ENCODE data around the gene MMP19. TPM values are rescaled to one million over a fixed set of nuclear protein-coding genes. Genes with fewer than 3 reads are reported as not detected.
A peak's percentile ranks its signal among the peaks of the same experiment; 100 is the strongest.

MMP19 gene
- total RNA-seq, 2 donors from 2014 or later, result 2.1 to 2.7 TPM

DNA sequence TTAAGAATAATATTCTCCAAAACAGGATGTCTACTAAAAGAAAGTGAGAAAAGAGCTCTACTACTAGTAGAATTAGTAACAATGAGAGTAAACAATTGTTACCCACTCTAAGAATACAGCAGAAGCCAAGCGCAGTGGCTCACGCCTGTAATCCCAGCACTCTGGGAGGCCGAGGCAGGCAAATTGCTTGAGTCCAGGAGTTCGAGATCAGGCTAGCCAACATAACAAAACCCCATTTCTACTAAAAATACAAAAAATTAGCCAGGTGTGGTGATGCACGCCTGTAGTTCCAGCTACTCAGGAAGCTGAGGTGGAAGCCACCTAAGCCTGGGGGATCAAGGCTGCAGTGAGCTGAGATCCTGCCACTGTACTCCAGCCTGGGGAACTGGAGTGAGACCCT, 18.0 kb downstream of the MMP19 start:
- Histone ChIP-seq H3K27me3 (no peaks in the 10 kb centered on the region), H3K9ac (ENCODE audit: low read depth in 2 of 2, low read length in 2 of 2) (no peak overlapping the region), H3K27ac (no peak overlapping the region), H3K36me3 (no peaks in the 10 kb centered on the region), H3K4me1 (no peaks in the 10 kb centered on the region), H3K9me3 (no peaks in the 10 kb centered on the region), H3K4me3 (no peak overlapping the region)
- intact Hi-C loops (cut with DNase I), result no loop called here
- no peak for TF ChIP-seq CTCF (IDR thresholded peaks at IDR 0.05)
- DNase-seq, result no peak

DNA sequence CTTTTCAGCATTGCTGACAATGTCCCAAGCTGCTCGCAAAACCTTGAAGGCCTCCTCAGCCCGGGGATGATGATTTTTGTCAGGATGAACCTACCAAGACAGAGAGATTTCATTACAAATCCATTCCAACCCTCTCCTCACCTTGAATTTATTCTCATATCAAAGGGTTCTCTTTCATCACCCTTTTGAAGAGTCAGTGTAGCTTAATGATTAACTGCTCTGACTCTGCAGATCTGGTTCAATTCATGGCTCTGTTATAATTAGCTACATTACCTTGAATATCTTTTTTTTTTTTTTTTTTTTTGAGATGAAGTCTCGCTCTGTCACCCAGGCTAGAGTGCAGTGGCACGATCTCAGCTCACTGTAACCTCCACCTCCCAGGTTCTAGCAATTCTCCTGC, 19.3 kb downstream of the MMP19 start:
- Histone ChIP-seq H3K4me1 (peaks cover 7% of the 10 kb centered on the region), H3K9me3 (no peaks in the 10 kb centered on the region), H3K4me3 (no peak overlapping the region), H3K9ac (ENCODE audit: low read depth in 2 of 2, low read length in 2 of 2) (no peak overlapping the region), H3K36me3 (no peaks in the 10 kb centered on the region), H3K27me3 (no peaks in the 10 kb centered on the region), H3K27ac (no peak overlapping the region)
- intact Hi-C loops (cut with DNase I), result no loop called here
- no peak for DNase-seq
- TF ChIP-seq CTCF (IDR thresholded peaks at IDR 0.05), result no peak

DNA sequence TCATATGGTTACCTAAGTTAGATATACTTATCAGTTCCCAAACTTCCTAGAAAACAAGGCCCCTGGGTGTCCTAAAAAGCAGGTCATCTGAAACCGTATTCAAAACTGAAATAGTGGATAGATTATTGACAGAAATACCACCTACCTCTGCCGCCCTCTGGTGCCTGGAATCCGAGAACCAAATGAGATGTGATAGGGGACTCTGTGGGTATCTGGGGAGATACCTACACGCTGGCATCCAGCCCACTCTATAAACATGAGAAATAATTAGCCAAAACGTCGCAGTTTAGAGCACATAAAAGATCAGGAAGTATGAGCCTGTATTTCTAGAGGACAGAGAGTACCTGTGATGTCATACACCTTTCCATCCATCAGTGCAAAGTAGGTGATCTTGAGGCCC, 20.5 kb downstream of the MMP19 start:
- intact Hi-C loops (cut with DNase I), result no loop called here
- peaks cover 7% of the 10 kb centered on the region for H3K4me1 ChIP-seq
- H3K27me3 ChIP-seq, result no peaks in the 10 kb centered on the region
- TF ChIP-seq CTCF (IDR thresholded peaks at IDR 0.05), result no peak
- H3K9ac ChIP-seq (ENCODE audit: low read depth in 2 of 2, low read length in 2 of 2), result no peak overlapping the region
- no peak overlapping the region for H3K27ac ChIP-seq
- H3K36me3 ChIP-seq, result no peaks in the 10 kb centered on the region
- H3K9me3 ChIP-seq, result no peaks in the 10 kb centered on the region
- H3K4me3 ChIP-seq, result no peak overlapping the region
- peak; percentile 37 for DNase-seq

DNA sequence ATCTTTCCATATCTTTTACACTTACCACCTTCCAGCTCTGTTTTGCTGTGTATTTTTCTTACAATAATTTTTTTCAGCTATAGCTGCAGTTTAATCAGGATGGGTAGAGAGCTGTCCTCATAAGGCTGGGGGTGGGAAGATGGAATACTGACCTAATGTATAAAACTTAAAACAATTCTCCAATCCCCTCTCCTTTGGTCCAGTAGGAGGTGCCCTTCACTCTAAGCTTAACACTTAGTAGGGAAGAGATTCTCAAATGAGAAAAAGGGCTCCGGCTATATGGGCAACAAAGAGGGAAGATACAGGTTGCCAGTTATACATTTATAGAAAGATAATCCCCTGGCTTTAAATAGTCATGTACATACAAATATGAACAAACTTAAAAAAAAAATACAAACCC, 22.1 kb downstream of the MMP19 start:
- Histone ChIP-seq H3K27me3 (no peaks in the 10 kb centered on the region), H3K36me3 (no peaks in the 10 kb centered on the region), H3K27ac (no peak overlapping the region), H3K9me3 (no peaks in the 10 kb centered on the region), H3K4me3 (no peak overlapping the region), H3K9ac (ENCODE audit: low read depth in 2 of 2, low read length in 2 of 2) (peak overlapping the region in 1 of 2 donors; percentile 43), H3K4me1 (peaks cover 11% of the 10 kb centered on the region)
- TF ChIP-seq CTCF (IDR thresholded peaks at IDR 0.05), result no peak
- intact Hi-C loops (cut with DNase I), result no loop called here
- no peak for DNase-seq

DNA sequence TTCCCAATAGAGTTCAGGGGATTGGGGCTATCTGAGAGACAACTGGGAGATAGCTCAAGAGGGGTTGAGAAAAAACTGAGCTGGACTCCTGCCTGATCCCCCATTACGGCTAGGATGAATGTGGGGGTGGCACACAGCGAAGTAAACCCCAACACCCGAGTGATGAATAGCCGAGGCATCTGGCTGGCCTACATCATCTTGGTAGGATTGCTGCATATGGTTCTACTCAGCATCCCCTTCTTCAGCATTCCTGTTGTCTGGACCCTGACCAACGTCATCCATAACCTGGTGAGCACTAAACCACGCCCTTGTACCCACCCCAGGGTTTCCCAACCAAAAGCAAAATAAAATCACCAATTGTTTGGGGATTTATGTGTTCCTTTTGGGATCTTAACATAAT, 23.9 kb downstream of the MMP19 start:
- intact Hi-C loops (cut with DNase I), result no loop called here
- H3K4me3 ChIP-seq, result peak overlapping the region; percentile 61
- peaks cover 15% of the 10 kb centered on the region for H3K4me1 ChIP-seq
- peak overlapping the region in 1 of 2 donors; percentile 100 for H3K9ac ChIP-seq (ENCODE audit: low read depth in 2 of 2, low read length in 2 of 2)
- TF ChIP-seq CTCF (IDR thresholded peaks at IDR 0.05), result no peak
- no peaks in the 10 kb centered on the region for H3K27me3 ChIP-seq
- no peak overlapping the region for H3K27ac ChIP-seq
- H3K36me3 ChIP-seq, result no peaks in the 10 kb centered on the region
- H3K9me3 ChIP-seq, result no peaks in the 10 kb centered on the region
- DNase-seq, result no peak

Measured in colonic mucosa (tissue), 4 donors.